HG03460 (cell line): Measurements from ENCODE around the gene TMEM63B.
A peak's percentile ranks its signal among the peaks of the same experiment; 100 is the strongest.
"Not testable (repeated sequence)": the region's sequence is repeated elsewhere in the genome, so short reads cannot be mapped to it uniquely, and the experiment has no call there.

ENCODE experiments used
- ATAC-seq: cut with Tn5 transposase; IDR thresholded peaks from one replicate; pipeline ENCODE4 v1.9.1; 2021; ENCODE audit not compliant: unreplicated experiment

TMEM63B gene

DNA sequence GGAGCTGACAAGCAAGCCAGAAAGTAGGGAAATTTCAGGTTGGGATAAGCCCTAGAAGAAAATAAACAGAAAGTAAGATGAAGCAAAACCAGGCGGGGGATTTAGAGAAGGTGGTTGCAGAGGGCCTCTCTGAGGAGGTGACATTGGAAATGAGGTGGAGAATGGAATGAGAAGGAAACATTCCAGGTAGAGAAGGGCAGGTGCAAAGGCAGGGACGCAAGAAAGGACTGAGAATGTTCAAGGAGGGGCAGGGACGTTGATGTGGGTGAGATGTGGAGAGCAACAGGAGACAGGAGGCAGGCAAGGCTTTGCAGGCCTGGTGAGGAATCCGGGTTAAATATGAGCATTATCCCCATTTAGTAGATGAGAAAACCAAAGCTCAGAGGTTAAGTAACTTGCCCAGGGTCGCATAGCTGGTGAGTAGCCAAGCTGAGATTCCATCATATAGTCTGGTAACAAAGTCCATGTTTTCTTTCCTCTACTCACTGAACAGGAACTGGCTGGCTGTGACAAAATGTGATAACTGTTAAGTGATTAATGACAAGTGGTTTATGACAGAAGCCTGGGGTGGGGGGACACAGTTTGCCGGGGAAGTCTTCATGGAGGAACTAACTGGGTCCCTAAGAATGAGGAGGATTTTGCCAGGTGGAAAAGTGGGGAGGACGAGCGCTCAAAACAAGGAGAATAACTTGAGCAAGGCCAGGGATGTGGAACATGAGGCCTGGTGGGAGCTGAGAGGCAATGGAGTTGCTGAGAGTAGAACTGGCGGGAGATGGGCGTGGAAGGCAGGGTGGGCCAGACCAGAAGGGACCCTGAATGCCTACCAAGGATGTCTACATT is 32.7 kb upstream of the TMEM63B start:
- ATAC-seq, result no peak

DNA sequence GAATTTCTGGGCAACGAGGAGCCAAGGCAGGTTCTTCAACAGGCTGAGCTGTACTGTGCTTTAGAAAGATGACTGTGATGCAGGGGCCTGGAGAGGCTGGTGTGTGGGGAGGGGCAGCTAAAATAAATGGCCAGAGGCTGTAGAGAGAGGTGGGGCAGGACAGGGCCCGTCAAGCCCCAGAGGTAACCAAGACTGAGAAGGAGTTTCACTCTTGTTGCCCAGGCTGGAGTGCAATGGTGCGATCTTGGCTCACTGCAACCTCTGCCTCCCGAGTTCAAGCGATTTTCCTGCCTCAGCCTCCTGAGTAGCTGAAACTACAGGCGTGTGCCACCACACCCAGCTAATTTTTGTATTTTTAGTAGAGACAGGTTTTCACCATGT is 32.1 kb upstream of the TMEM63B start:
- ATAC-seq, result not testable (repeated sequence)

DNA sequence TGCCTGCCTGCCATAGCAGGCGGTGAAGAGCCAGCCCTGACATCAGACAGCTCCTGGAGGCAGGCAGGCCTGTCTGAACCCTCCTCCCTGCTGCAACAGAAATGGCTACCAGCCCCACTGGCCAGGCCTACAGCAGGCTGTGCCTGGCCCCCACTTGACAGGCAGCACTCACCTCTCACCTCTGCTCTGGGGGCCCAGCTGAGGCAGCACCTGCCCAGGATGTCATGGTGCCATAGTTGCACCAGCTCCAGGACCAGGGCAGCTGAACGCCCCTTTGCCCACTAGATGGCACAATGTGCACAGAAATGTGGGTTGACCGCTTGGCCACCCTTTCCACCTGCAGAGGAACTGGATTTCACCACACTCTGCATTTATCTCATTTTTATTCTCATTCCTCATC is 30.7 kb upstream of the TMEM63B start:
- ATAC-seq, result peak; percentile 71

DNA sequence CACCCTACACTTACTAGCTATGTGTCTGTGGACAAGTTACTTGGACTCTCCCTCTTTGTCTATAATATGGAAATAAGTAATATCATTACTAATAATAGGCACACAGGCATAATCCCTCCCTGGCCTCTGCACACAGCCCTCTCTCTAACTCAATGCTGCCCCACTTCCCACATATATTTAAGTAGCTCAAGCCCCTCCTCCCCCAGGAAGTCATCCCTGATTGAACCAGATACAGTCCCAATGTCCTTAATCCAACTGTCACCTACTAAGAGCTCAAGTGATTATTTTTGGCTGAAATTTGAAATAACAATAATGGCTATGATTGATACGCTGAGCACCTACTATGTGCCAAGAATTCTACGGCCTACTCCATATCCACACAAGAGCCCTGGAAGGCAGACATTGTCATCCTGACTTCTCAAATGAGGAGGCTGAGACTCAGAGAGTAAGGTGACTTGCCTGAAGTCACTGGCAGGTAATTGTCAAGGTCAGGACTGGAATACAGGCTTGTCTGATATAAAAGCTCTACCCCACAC is 29.5 kb upstream of the TMEM63B start:
- ATAC-seq, result no peak

DNA sequence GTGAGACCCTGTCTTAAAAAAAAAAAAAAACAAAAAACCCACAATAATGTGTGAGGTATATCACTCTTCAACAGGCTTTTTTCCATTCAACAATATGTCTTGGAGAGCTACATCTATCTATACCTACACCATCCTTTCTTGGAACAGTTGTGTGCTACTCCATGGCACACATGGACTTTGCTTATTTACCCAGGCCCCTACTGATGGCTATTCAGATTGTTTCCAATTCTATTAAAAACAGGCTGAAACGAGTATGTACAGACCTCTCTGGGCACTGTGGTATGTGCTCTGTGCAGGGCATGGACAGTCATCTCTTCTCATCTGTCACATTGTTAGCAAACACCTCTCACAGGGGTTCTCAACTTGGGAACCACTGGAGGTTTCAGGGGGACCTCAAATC is 28.2 kb upstream of the TMEM63B start:
- ATAC-seq, result no peak

DNA sequence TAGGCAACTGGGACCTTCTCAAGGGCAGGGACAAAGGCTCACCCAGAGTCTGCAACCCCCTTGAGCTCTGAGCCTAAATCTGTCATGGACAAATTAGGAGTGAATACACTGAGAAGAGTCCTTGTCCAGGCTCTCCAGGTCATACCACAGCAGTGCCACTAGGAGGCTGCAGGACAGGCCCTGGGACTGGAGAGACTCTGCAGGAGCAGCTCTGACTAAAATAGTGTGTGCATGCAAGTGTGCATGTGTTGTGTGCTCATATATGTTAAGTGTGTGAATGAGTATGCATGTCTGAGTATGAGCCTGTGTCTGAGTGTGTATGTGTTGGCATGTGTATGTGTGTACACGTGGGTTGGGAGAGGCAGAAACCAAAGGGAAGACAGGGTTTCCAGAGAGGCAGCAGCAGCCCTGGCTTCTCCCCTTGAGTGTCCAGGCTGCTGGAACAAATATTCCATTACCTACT is 27.2 kb upstream of the TMEM63B start:
- no peak for ATAC-seq

DNA sequence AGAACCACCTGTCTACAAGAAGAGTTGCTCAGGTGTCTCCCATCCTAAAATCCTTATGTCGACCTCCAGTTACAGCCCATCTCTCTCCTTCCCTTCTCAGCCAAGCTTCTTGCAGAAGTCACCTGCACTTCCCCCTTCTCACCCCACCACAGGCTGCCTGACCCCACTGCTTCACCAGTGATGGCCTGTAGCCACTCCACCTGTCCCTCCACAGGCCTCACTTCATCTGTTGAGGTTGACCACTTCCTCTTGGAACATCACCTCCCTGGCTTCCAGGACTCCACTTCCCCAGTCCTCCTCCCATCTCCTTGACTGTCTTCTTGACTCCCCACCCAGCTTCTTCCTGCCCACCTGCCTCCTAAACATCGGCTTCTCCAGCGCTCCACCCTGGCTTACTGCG is 25.5 kb upstream of the TMEM63B start:
- no peak for ATAC-seq

DNA sequence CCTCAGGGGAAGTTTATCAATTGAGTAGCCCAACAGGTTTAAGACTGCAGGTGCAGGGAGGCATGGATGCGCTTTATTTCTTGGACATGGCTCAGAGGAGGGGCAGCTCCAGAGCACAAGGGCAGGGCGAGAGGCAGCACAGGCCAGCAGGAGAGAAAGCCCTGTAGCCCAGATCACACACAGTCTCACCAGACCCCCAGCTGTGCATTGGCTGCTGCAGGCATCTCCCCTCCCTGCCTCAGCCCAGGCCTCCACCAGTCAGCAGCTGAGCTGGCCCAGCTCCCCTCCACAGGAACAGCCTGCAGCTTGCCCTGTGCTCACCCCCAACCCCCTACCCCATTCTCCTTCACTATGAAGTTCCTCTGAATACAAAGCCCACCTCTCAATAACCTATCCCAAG is 24.8 kb upstream of the TMEM63B start:
- no peak for ATAC-seq

DNA sequence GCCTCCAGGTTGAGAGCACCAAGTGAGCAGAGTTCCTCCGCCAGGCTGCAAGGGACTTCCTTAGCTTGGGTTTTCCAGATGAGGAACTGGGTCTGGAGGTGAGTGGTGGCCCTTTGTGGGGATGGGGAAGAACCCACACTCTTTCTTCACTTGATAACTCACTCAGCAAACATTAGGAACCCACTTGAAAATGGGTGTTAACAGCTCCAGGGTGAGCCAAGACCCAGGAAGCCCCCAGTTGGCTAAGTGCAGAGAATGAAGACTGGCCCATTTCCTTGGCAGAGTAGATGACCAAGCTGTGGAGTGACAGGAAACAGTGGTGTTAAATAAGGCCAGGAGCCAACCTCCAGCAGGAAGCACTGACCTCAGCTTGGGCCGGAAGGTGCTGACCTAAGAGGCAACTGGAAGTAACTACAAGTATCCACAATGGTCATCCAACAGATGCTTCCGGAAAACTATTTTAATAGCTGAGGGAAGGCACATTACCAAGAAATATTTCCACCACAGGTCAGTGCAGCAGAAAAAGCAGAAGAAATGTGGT is 22.8 kb upstream of the TMEM63B start:
- ATAC-seq, result no peak

DNA sequence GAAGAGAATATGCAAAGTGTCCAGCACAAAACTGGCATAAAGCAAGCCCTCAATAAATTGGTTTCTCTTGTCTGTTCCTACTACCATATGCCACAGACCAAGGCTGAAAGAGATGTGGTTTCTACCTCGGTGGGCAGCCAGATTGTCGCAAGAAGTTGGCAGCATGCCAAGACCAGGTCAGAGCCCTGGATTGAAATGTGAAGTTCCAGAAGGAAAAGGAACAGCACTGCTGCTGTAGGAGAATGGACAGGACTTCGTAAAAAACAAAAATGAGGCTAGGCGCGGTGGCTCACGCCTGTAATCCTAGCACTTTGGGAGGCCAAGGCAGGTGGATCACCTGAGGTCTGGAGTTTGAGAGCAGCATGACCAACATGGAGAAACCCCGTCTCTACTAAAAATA is 22.2 kb upstream of the TMEM63B start:
- ATAC-seq, result no peak

DNA sequence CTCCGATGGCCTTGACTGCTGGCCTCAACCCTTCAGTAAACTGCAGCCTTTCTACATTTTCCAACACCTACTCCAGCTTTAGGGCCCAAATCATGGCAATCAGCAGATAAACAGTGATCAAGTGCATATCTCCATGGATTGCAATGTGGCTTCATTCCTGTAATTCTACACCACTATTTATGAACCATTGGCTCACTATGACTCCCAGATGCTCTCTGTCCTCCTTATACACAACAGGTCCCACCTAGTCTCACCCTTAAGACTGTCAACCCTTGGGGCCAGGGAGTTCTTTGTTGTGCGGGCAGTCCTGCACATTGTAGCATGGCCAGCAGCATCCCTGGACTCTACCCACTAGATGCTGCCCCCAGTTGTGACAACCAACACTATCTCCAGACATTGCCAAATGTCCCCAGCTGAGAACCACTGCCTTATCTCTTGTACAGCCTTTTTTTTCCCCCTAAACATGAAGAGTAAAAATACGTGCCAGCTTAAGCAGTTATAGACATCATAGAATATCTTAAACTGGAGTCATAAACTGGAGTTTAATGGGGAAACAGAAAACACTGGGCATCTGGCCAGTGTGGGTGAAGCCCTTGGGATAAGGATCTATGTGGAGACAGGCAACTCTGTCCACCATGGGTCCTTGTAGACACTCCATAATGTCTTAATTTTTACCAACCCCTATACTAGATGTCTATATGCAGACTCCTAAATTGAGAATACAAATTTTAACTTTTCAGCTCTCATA is 21.2 kb upstream of the TMEM63B start:
- ATAC-seq, result no peak

DNA sequence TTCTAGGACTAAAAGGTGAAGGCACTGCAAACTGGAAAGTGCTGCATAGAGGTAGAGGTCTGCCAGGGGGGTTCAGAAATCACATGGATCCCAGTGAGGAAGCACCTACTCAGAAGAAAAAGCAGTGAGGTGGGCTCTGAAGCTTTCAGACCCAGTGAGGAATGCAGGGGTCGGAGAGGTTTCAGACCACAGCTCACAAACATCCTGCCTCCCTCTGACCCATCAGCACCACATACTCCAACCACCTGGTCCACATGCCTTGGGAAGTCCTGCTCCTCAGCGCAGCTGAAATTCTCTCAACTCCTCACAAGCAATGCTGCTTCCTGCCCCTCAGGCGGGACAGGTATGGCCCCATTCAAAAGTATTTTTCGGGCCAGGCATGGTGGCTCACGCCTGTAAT is 20.3 kb upstream of the TMEM63B start:
- ATAC-seq, result no peak

DNA sequence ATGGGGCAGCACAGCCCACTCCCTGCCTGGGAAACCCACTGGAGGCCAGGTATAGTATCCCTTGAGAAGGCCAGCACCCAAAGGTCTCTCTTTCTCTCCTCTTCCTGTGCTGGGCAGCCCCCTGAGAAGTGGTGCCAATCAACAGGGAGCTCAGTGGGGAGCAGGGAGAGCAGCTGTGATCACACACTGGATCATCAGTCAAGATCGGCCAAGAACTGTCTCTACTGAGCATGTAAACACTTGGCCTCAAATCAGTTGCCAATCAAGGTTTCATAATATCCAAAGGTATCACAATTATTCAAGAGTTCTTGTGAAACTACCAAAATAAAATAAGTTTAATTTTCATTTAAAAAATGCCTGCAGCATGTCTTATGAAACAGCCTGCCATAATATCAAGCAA is 18.9 kb upstream of the TMEM63B start:
- no peak for ATAC-seq

DNA sequence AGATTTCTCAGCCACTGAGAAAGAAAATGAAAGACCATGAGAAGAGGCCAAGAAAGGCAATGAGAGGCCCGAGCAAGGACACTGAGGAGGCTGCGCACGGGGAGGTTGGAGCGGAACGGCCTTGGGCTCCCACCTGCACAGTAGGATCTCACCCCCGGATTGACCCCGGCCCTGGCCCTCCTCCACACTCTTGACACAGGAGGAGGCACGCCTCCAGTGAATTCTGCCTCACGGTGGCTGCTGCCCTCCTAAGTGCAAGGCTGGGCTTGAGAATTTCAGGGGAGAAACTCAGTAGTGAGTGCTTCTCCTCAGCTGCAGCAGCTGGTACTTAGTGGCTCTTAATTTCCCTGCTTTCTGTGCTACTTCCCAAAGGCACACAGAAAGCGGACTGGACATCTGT is 18.1 kb upstream of the TMEM63B start:
- no peak for ATAC-seq

DNA sequence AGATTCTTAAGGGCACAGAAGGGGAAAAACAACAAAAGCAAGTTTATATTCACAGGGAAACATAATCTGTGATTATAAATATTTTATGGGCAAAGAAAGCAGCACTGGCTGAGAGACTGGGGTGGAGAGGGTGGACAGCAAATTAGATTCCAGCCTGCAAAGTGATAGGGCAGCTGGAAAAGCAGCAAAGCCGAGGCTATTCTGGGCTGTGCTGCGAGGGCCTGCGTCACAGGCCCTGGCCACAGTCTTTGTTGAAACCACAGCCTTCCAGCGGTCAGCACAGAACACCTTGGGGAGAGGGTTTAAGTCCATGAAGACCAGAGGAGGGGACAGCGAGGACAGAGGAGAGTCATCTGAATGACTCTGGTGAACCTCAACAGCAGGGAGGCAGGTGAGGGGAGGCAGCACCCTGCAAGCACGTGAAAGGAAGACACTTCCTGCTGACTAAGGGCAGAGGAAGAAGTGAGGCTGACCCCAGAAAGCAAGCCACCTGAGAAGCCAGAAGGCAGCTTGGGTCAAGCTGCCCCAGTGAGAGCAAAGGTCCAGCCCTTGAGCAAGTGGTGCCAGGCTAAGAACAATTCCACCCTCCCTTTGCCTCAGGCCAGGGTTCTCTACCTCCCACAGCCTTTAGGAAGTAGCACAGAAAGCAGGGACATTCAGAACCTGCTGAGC is 17.2 kb upstream of the TMEM63B start:
- ATAC-seq, result no peak

DNA sequence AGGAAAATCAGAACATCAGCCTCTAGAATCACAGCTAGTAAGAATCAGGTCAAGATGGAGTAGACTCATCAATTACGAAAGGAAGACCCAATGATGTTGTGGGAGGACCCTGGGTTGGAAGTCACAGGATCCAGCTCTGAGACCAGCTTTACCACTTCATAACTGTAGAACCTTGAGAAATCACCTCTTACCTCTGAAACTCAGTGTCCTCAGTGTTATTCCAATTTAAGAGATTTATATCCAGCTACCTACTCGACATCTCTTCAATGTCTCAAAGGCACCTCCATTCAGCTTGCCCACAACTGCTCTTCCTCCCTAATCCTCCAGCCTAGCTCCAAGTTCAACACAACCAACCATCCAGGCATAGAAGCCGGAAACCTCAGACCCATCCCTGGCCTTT is 16.4 kb upstream of the TMEM63B start:
- ATAC-seq, result no peak

DNA sequence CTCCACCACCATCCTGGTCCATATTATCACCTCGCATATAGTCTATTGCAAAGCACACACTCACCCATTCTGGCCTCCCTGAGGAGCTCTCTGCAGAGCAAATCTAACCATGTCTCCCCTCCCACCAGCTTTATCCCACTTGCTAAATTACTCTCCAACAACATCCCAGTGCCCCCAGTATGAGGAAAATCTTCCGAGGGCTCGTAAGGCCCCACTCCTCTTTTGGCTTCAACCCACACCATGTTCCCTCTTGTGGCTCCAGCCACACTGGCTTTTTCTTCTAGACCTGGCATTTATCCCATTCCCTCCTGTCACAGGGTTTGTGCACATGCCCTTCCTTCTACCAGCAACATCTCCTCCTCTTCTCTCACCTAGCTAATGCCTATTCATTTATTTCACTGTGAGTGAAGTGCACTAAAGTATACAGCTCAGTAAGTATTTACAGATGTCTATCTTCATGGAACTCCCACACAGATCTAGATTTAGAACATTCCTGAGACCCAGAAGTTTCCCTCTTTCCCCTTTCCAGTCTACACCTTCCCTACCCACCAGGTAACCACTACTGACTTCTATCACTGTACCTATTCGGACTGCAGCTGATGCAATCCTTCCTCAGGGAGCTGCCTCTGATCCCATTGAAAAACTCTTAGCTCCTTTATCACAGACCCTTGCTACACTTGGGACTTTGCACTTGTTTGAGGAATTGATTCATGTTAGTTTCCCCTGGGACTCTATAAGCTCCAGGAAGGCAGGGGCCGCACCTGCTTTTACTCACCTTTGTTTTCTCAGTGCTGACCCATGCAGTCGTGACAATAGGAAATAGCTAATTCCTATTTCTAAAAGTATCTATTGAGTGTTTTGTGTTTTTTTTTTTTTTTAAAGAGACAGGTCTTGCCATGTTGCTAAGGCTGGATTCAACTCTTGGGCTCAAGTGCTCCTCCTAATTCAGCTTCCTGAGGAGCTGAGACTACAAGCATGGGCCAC is 15.6 kb upstream of the TMEM63B start:
- ATAC-seq, result no peak

DNA sequence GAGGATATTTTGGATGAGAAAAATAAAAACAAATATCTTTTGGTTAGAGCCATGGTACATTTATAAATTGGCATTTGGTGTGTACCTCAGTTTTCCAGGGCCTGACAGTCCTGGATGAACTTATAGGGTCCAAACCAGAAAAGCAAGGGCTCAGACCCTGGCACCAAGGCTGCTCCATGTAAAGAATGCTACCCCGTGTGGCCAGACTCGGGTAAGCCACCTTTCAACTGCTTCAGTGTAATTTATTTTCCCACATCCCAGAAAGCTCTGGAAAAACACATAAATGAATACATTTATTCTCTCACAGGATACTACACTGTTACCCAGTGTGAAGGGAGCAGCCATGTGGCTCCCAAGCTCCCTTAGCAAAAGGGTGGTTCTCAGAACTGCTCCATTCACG is 13.9 kb upstream of the TMEM63B start:
- no peak for ATAC-seq

DNA sequence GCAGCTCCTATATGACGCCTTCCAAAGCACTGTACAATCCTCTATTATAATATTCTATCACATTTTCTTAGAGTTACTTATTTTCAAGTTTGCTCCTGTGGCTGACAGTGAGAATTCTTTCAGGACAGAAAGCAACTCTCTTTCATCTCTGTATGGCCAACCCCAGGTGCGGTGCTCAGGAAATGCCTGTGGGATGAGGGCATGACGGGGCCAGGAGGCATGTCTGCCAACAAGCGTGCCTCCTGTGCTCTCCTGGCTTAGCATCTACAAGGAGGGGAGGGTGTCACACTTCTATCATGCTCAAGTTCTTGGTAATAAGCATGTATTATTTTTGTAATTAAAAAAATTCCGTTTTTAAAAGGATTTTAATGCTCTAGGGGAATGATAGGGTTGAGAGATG is 11.5 kb upstream of the TMEM63B start:
- no peak for ATAC-seq
